ENCODE data around the gene COL5A2.

COL5A2 gene

GRCh38 chr2:189056200-189057106 is 123.1 kb downstream of the COL5A2 start:
- no peak for DNase-seq (ENCODE audit: low read depth in 1 of 2, low spot score in 1 of 2)

GRCh38 chr2:189050165-189050712 is 129.3 kb downstream of the COL5A2 start:
- no peak for DNase-seq (ENCODE audit: low read depth in 1 of 2, low spot score in 1 of 2)

GRCh38 chr2:189049709-189050164 is 129.8 kb downstream of the COL5A2 start:
- DNase-seq (ENCODE audit: low read depth in 1 of 2, low spot score in 1 of 2): no peak

GRCh38 chr2:189048189-189048588 is 131.4 kb downstream of the COL5A2 start:
- no peak for DNase-seq (ENCODE audit: low read depth in 1 of 2, low spot score in 1 of 2)

GRCh38 chr2:189047171-189047888 is 132.2 kb downstream of the COL5A2 start:
- no peak for DNase-seq (ENCODE audit: low read depth in 1 of 2, low spot score in 1 of 2)

GRCh38 chr2:189046320-189046719 is 133.2 kb downstream of the COL5A2 start:
- DNase-seq (ENCODE audit: low read depth in 1 of 2, low spot score in 1 of 2): no peak

GRCh38 chr2:189045836-189046235 is 133.7 kb downstream of the COL5A2 start:
- no peak for DNase-seq (ENCODE audit: low read depth in 1 of 2, low spot score in 1 of 2)

GRCh38 chr2:189037518-189037917 is 142.0 kb downstream of the COL5A2 start:
- DNase-seq (ENCODE audit: low read depth in 1 of 2, low spot score in 1 of 2): no peak

- no peak for DNase-seq (ENCODE audit: low read depth in 1 of 2, low spot score in 1 of 2)
Measured at GRCh38 chr2:189024901-189025618, 154.5 kb downstream of the COL5A2 start.

- no peak for DNase-seq (ENCODE audit: low read depth in 1 of 2, low spot score in 1 of 2)
Measured at GRCh38 chr2:189022492-189022891, 157.1 kb downstream of the COL5A2 start.

GRCh38 chr2:189022053-189022481 is 157.5 kb downstream of the COL5A2 start:
- DNase-seq (ENCODE audit: low read depth in 1 of 2, low spot score in 1 of 2): no peak

- DNase-seq (ENCODE audit: low read depth in 1 of 2, low spot score in 1 of 2): no peak
Measured at GRCh38 chr2:189020179-189020578, 159.4 kb downstream of the COL5A2 start.

GRCh38 chr2:189018631-189019030 is 160.9 kb downstream of the COL5A2 start:
- DNase-seq (ENCODE audit: low read depth in 1 of 2, low spot score in 1 of 2): no peak

GRCh38 chr2:189016311-189016861 is 163.2 kb downstream of the COL5A2 start:
- no peak for DNase-seq (ENCODE audit: low read depth in 1 of 2, low spot score in 1 of 2)

- DNase-seq (ENCODE audit: low read depth in 1 of 2, low spot score in 1 of 2): no peak
Measured at GRCh38 chr2:189015359-189015758, 164.2 kb downstream of the COL5A2 start.

GRCh38 chr2:189014449-189015138 is 165.0 kb downstream of the COL5A2 start:
- no peak for DNase-seq (ENCODE audit: low read depth in 1 of 2, low spot score in 1 of 2)

- DNase-seq (ENCODE audit: low read depth in 1 of 2, low spot score in 1 of 2): no peak
Measured at GRCh38 chr2:189013671-189014448, 165.7 kb downstream of the COL5A2 start.

GRCh38 chr2:189013031-189013430 is 166.5 kb downstream of the COL5A2 start:
- DNase-seq (ENCODE audit: low read depth in 1 of 2, low spot score in 1 of 2): no peak

- DNase-seq (ENCODE audit: low read depth in 1 of 2, low spot score in 1 of 2): no peak
Measured at GRCh38 chr2:189012351-189012750, 167.2 kb downstream of the COL5A2 start.

Data from activated T-helper 1 cell treated with anti-CD3 and anti-CD28 coated beads, Interleukin-2, amount 50 U/mL, for 16 hours (primary cell).